Esophagus muscularis mucosa (tissue), 4 donors: ENCODE results near the gene PIP5KL1.

Experiments used
- EP300 ChIP-seq: sonication (generic); formaldehyde crosslinking; IDR thresholded peaks from one replicate; pipeline ENCODE4 v1.6.1; 2017; ENCODE audit warnings: antibody characterized with exemption
- POLR2A ChIP-seq: fragments of 450-650 bp; IDR thresholded peaks from one replicate; pipeline ENCODE4 v1.6.1; 2017; ENCODE audit warnings: antibody characterized with exemption, moderate library complexity, mild to moderate bottlenecking, low read depth
- POLR2AphosphoS5 ChIP-seq, 2 donors: sonication (generic); formaldehyde crosslinking; IDR thresholded peaks; one replicate each; pipeline ENCODE4 v1.6.1; 2017; ENCODE audit warnings: antibody characterized with exemption in 2 of 2
- TF ChIP-seq, protein P1 (sequence below), 3 experiments: fragments of 200-600 bp in 2 of 3; fragments of 450-650 bp in 1 of 3; sonication (generic) in 2 of 3; IDR thresholded peaks; one replicate each; pipeline ENCODE4 v1.5.1; 2017 to 2019; ENCODE audit warnings: antibody characterized with exemption in 3 of 3, mild to moderate bottlenecking in 2 of 3, moderate library complexity in 1 of 3

DNA sequence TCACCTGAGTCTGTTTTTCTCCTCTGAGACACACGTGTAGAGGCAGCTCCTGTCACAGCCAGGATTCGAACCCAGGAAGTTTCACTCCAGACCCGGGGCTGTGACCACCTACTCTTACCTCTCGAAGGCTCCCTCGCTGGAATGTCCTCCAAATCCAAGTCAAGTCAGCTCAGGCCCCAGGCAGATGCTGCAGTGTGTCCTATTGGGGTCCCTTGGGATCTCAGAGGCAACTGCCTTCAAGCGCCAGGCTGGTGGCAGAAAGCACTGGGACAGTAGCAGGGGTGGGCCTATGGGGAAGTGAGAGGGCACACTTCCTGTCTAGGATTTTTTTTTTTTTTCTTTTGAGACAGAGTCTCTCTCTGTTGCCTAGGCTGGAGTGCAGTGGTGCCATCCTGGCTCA lies 13.0 kb downstream of the PIP5KL1 start:
- TF ChIP-seq POLR2AphosphoS5 (IDR thresholded peaks at IDR 0.05), result no peak
- TF ChIP-seq, protein P1, sequence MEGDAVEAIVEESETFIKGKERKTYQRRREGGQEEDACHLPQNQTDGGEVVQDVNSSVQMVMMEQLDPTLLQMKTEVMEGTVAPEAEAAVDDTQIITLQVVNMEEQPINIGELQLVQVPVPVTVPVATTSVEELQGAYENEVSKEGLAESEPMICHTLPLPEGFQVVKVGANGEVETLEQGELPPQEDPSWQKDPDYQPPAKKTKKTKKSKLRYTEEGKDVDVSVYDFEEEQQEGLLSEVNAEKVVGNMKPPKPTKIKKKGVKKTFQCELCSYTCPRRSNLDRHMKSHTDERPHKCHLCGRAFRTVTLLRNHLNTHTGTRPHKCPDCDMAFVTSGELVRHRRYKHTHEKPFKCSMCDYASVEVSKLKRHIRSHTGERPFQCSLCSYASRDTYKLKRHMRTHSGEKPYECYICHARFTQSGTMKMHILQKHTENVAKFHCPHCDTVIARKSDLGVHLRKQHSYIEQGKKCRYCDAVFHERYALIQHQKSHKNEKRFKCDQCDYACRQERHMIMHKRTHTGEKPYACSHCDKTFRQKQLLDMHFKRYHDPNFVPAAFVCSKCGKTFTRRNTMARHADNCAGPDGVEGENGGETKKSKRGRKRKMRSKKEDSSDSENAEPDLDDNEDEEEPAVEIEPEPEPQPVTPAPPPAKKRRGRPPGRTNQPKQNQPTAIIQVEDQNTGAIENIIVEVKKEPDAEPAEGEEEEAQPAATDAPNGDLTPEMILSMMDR (IDR thresholded peaks at IDR 0.05), result no peak
- TF ChIP-seq POLR2A, result no peak
- no peak for TF ChIP-seq EP300
